HG03565 (cell line): Measurements from ENCODE around the gene HBZ.
"Not testable (repeated sequence)": the region's sequence is repeated elsewhere in the genome, so short reads cannot be mapped to it uniquely, and the experiment has no call there.

ENCODE experiments used
- ATAC-seq: cut with Tn5 transposase; IDR thresholded peaks from one replicate; pipeline ENCODE4 v1.9.1; 2021; ENCODE audit warnings: mild to moderate bottlenecking, moderate library complexity; ENCODE audit not compliant: unreplicated experiment

Gene HBZ

GRCh38 chr16:177981-178667, 25.7 kb downstream of the HBZ start:
- ATAC-seq, result no peak

- no peak for ATAC-seq
Observed at GRCh38 chr16:178668-179015, 26.2 kb downstream of the HBZ start.

- no peak for ATAC-seq
Observed at GRCh38 chr16:179211-180092, 27.0 kb downstream of the HBZ start.

GRCh38 chr16:180101-180675, 27.7 kb downstream of the HBZ start, which contains the start of gene HBQ1:
TSS of gene HBQ1 (plus strand) at chr16:180459. CDS start at chr16:180487, 28 bp downstream.
- no peak for ATAC-seq

GRCh38 chr16:180681-181564, 28.5 kb downstream of the HBZ start:
- peak; percentile 61 for ATAC-seq

GRCh38 chr16:181565-182021, 29.1 kb downstream of the HBZ start:
- ATAC-seq, result no peak

- ATAC-seq, result no peak
Observed at GRCh38 chr16:183005-183404, 30.6 kb downstream of the HBZ start.

- no peak for ATAC-seq
Observed at GRCh38 chr16:185213-185612, 32.8 kb downstream of the HBZ start.

- no peak for ATAC-seq
Observed at GRCh38 chr16:185691-186090, 33.2 kb downstream of the HBZ start.

- ATAC-seq, result no peak
Observed at GRCh38 chr16:187330-187729, 34.9 kb downstream of the HBZ start.

GRCh38 chr16:188674-189073, 36.2 kb downstream of the HBZ start:
- ATAC-seq, result no peak

- ATAC-seq, result no peak
Observed at GRCh38 chr16:189604-190186, 37.3 kb downstream of the HBZ start.

GRCh38 chr16:191831-192230, 39.4 kb downstream of the HBZ start:
- ATAC-seq, result no peak

GRCh38 chr16:192686-193085, 40.2 kb downstream of the HBZ start:
- ATAC-seq, result no peak

- no peak for ATAC-seq
Observed at GRCh38 chr16:193441-193840, 41.0 kb downstream of the HBZ start.

- no peak for ATAC-seq
Observed at GRCh38 chr16:194516-194915, 42.1 kb downstream of the HBZ start.

GRCh38 chr16:200388-200787, 47.9 kb downstream of the HBZ start:
- no peak for ATAC-seq

GRCh38 chr16:203246-203645, 50.8 kb downstream of the HBZ start:
- no peak for ATAC-seq

GRCh38 chr16:204046-204445, 51.6 kb downstream of the HBZ start:
- not testable (repeated sequence) for ATAC-seq
